Neural cell (in vitro differentiated cells): ENCODE data around the gene FCN1. TPM values are rescaled to one million over a fixed set of nuclear protein-coding genes. Genes with fewer than 3 reads are reported as not detected.

Source experiments
- H2AFZ ChIP-seq: fragments of 200-600, 300-800 bp; sonication (generic), shearing (Covaris generic); 2 replicates; pipeline ENCODE4 v1.6.0; 2014; ENCODE audit warnings: low read depth, mild to moderate bottlenecking, antibody characterized with exemption, low read length, moderate library complexity
- H3F3A ChIP-seq: fragments of 200-600 bp; shearing (Covaris generic); 2 replicates; pipeline ENCODE4 v1.6.1; 2016; ENCODE audit warnings: mild to moderate bottlenecking, moderate library complexity, mixed read lengths, antibody characterized with exemption, low read length; ENCODE audit not compliant: insufficient read depth, poor library complexity, severe bottlenecking
- H3K27ac ChIP-seq: fragments of 200-600, 300-800 bp; sonication (generic), shearing (Covaris generic); 2 replicates; pipeline ENCODE4 v1.5.1; 2014; ENCODE audit warnings: mild to moderate bottlenecking, low read length, moderate library complexity
- H3K27me3 ChIP-seq: fragments of 300-800, 200-600 bp; sonication (generic), shearing (Covaris generic); 2 replicates; pipeline ENCODE4 v1.6.0; 2014; ENCODE audit warnings: mild to moderate bottlenecking, low read depth, low read length, moderate library complexity; ENCODE audit not compliant: insufficient read depth
- H3K36me3 ChIP-seq: fragments of 300-800, 200-600 bp; sonication (generic), shearing (Covaris generic); 2 replicates; pipeline ENCODE4 v1.5.1; 2014; ENCODE audit warnings: mild to moderate bottlenecking, antibody characterized with exemption, low read length, moderate library complexity; ENCODE audit not compliant: insufficient read depth
- H3K4me2 ChIP-seq: fragments of 300-800, 200-600 bp; sonication (generic), shearing (Covaris generic); 2 replicates; pipeline ENCODE4 v1.6.0; 2014; ENCODE audit warnings: mild to moderate bottlenecking, low read length
- H3K4me3 ChIP-seq: fragments of 300-800, 200-600 bp; sonication (generic), shearing (Covaris generic); 2 replicates; pipeline ENCODE4 v1.5.1; 2014; ENCODE audit warnings: mild to moderate bottlenecking, low read length, moderate library complexity
- H3K79me2 ChIP-seq: fragments of 200-600 bp; shearing (Covaris generic); replicated peaks from 2 replicates; pipeline ENCODE4 v1.6.0; 2014; ENCODE audit warnings: mild to moderate bottlenecking, low read length, moderate library complexity; ENCODE audit not compliant: insufficient read depth
- H3K9ac ChIP-seq: fragments of 300-800, 200-600 bp; sonication (generic), shearing (Covaris generic); 2 replicates; pipeline ENCODE4 v1.6.1; 2016; ENCODE audit warnings: mild to moderate bottlenecking, low read length, mixed read lengths
- H3K9me2 ChIP-seq: fragments of 200-600 bp; shearing (Covaris generic); 2 replicates; pipeline ENCODE4 v1.6.1; 2016; ENCODE audit warnings: mild to moderate bottlenecking, low read length, mixed read lengths; ENCODE audit not compliant: insufficient read depth
- H3K9me3 ChIP-seq: fragments of 200-600, 300-800 bp; sonication (generic), shearing (Covaris generic); 2 replicates; pipeline ENCODE4 v1.6.1; 2016; ENCODE audit warnings: mild to moderate bottlenecking, mixed run types, low read length, moderate library complexity, mixed read lengths
- H4K20me1 ChIP-seq: fragments of 200-600 bp; shearing (Covaris generic); 2 replicates; pipeline ENCODE4 v1.6.1; 2016; ENCODE audit warnings: mild to moderate bottlenecking, mixed run types; ENCODE audit not compliant: insufficient read depth
- CTCF ChIP-seq: fragments of 450-650 bp; IDR thresholded peaks from 2 replicates; pipeline ENCODE4 v1.5.1; 2014; ENCODE audit warnings: antibody characterized with exemption, mild to moderate bottlenecking, moderate library complexity; ENCODE audit not compliant: poor library complexity, severe bottlenecking
- EP300 ChIP-seq: fragments of 450-650 bp; conservative IDR thresholded peaks from 2 replicates; pipeline ENCODE4 v1.6.1; 2014; ENCODE audit warnings: antibody characterized with exemption, mild to moderate bottlenecking, moderate library complexity; ENCODE audit not compliant: poor library complexity, severe bottlenecking
- EZH2 ChIP-seq: fragments of 200-600, 300-800 bp; shearing (Covaris generic), sonication (generic); IDR thresholded peaks from 2 replicates; pipeline ENCODE4 v1.6.1; 2014; ENCODE audit warnings: antibody characterized with exemption, low read length, borderline replicate concordance, mild to moderate bottlenecking; ENCODE audit not compliant: insufficient read depth, poor library complexity, severe bottlenecking
- MXI1 ChIP-seq: fragments of 450-650 bp; conservative IDR thresholded peaks from 2 replicates; pipeline ENCODE4 v1.6.1; 2014; ENCODE audit warnings: antibody characterized with exemption, mild to moderate bottlenecking; ENCODE audit not compliant: poor library complexity, severe bottlenecking
- POLR2AphosphoS5 ChIP-seq: IDR thresholded peaks from 2 replicates; pipeline ENCODE4 v1.6.1; 2012
- RAD21 ChIP-seq: fragments of 450-650 bp; conservative IDR thresholded peaks from 2 replicates; pipeline ENCODE4 v1.6.1; 2014; ENCODE audit warnings: antibody characterized with exemption, mild to moderate bottlenecking, moderate library complexity
- REST ChIP-seq: IDR thresholded peaks from 2 replicates; pipeline ENCODE4 v1.6.1; 2012; ENCODE audit warnings: borderline replicate concordance
- SMC3 ChIP-seq: fragments of 450-650 bp; conservative IDR thresholded peaks from 2 replicates; pipeline ENCODE4 v1.6.1; 2014; ENCODE audit warnings: antibody characterized with exemption, mild to moderate bottlenecking, moderate library complexity; ENCODE audit not compliant: poor library complexity
- TAF1 ChIP-seq: IDR thresholded peaks from 2 replicates; pipeline ENCODE4 v1.6.1; 2012; ENCODE audit warnings: low read depth
- polyA plus RNA-seq: library from polyadenylated mRNA; depleted of rRNA; stranded (reverse); fragments of >200 nt; gene quantifications from 2 replicates; pipeline ENCODE4 v1.2.3, GENCODE V29; 2014

Gene FCN1
- polyA plus RNA-seq, 1 donor from 2014 or later: not detected

- no peaks in the 10 kb centered on the region for H3K27me3 ChIP-seq
- TF ChIP-seq RAD21 (no peak), TAF1 (no peak), MXI1 (no peak), POLR2AphosphoS5 (no peak), SMC3 (no peak), REST (no peak), EZH2 (no peak), EP300 (no peak), CTCF (no peak)
- H3K36me3 ChIP-seq: no peaks in the 10 kb centered on the region
- no peak overlapping the region for H3K4me2 ChIP-seq
- no peak overlapping the region for H3K27ac ChIP-seq
- no peaks in the 10 kb centered on the region for H3K79me2 ChIP-seq
- H3K4me3 ChIP-seq: no peak overlapping the region
- H3K9me2 ChIP-seq: no peaks in the 10 kb centered on the region
- H3K9ac ChIP-seq: no peak overlapping the region
- no peaks in the 10 kb centered on the region for H4K20me1 ChIP-seq
- H2AFZ ChIP-seq: no peak overlapping the region
- H3K9me3 ChIP-seq: no peaks in the 10 kb centered on the region
- no peaks in the 10 kb centered on the region for H3F3A ChIP-seq
These were observed 26.0 kb downstream of the FCN1 start for GRCh38 chr9:134891713-134892112.

GRCh38 chr9:134891053-134891452 lies 26.7 kb downstream of the FCN1 start:
- Histone ChIP-seq H3K4me3 (no peak overlapping the region), H4K20me1 (no peaks in the 10 kb centered on the region), H3K27ac (no peak overlapping the region), H3K4me2 (no peak overlapping the region), H3K9me2 (no peaks in the 10 kb centered on the region), H3K9ac (no peak overlapping the region), H3K36me3 (no peaks in the 10 kb centered on the region), H3F3A (no peaks in the 10 kb centered on the region), H2AFZ (no peak overlapping the region), H3K9me3 (no peaks in the 10 kb centered on the region), H3K79me2 (no peaks in the 10 kb centered on the region), H3K27me3 (no peaks in the 10 kb centered on the region)
- TF ChIP-seq TAF1 (no peak), RAD21 (no peak), POLR2AphosphoS5 (no peak), EP300 (no peak), CTCF (no peak), MXI1 (no peak), REST (no peak), SMC3 (no peak), EZH2 (no peak)
